IMR-90 (cell line): ENCODE data around the gene CPEB1. TPM values are rescaled to one million over a fixed set of nuclear protein-coding genes. Genes with fewer than 3 reads are reported as not detected.

ENCODE experiments used
- ATAC-seq: fragments of 200-7000 bp; cut with Tn5 transposase; 2 replicates; pipeline ENCODE4 v1.9.1; 2020; ENCODE audit warnings: low read depth, mild to moderate bottlenecking, moderate library complexity
- BruUV-seq: library from RNA; stranded (reverse); fragments of 400-500 nt; replicated peaks from 2 replicates; lab custom pipeline; 2021; lab: Mats Ljungman, UMichigan
- CTCF ChIA-PET: fragments of 300-600 bp; formaldehyde crosslinking; extraction: SDS; loops from one replicate; lab custom pipeline; 2021; ENCODE audit warnings: antibody characterized with exemption; lab: Yijun Ruan, JAX
- POLR2A ChIA-PET: fragments of 300-600 bp; sonication (Branson Sonifier 250); formaldehyde crosslinking; loops from one replicate; lab custom pipeline; 2022; ENCODE audit warnings: antibody characterized with exemption; ENCODE audit not compliant: unreplicated experiment; lab: Charles Lee
- DNase-seq: peaks from one replicate; pipeline ENCODE4 v3.0.0; 2013
- H2AFZ ChIP-seq: replicated peaks from 2 replicates; pipeline ENCODE3; 2013; ENCODE audit warnings: low read length, mild to moderate bottlenecking; ENCODE audit not compliant: poor library complexity
- H2AK5ac ChIP-seq: 2 replicates; pipeline ENCODE4 v1.6.1; 2013; ENCODE audit warnings: low read depth, low read length, inconsistent platforms
- H2AK9ac ChIP-seq: replicated peaks from 2 replicates; pipeline ENCODE3; 2013; ENCODE audit warnings: mild to moderate bottlenecking, low read depth, low read length, moderate library complexity; ENCODE audit not compliant: poor library complexity
- H2BK120ac ChIP-seq: 2 replicates; pipeline ENCODE4 v1.6.1; 2013; ENCODE audit warnings: low read depth, low read length, inconsistent platforms
- H2BK15ac ChIP-seq: 3 replicates; pipeline ENCODE4 v1.6.1; 2013; ENCODE audit warnings: low read depth, low read length, inconsistent platforms
- H2BK20ac ChIP-seq: 2 replicates; pipeline ENCODE4 v1.6.1; 2013; ENCODE audit warnings: low read depth, mild to moderate bottlenecking, inconsistent platforms, low read length, moderate library complexity
- H2BK5ac ChIP-seq: 2 replicates; pipeline ENCODE4 v1.6.1; 2013; ENCODE audit warnings: mild to moderate bottlenecking, low read depth, low read length, inconsistent platforms; ENCODE audit not compliant: poor library complexity, severe bottlenecking
- H3K14ac ChIP-seq: replicated peaks from 2 replicates; pipeline ENCODE4 v1.6.1; 2013; ENCODE audit warnings: low read depth, low read length, inconsistent platforms
- H3K18ac ChIP-seq: 2 replicates; pipeline ENCODE4 v1.6.1; 2013; ENCODE audit warnings: low read depth, low read length, control low read depth
- H3K23ac ChIP-seq: 2 replicates; pipeline ENCODE4 v1.6.1; 2013; ENCODE audit warnings: low read depth, low read length, inconsistent platforms
- H3K27ac ChIP-seq: 2 replicates; pipeline ENCODE4 v1.5.1; 2013; ENCODE audit warnings: mild to moderate bottlenecking, control low read depth, low read length; ENCODE audit not compliant: insufficient read depth
- H3K27me3 ChIP-seq: 2 replicates; pipeline ENCODE4 v1.6.1; 2013; ENCODE audit warnings: low read length; ENCODE audit not compliant: control insufficient read depth, insufficient read depth
- H3K36me3 ChIP-seq: 2 replicates; pipeline ENCODE4 v1.6.1; 2013; ENCODE audit warnings: low read length, mixed read lengths; ENCODE audit not compliant: control insufficient read depth, insufficient read depth
- H3K4ac ChIP-seq: 2 replicates; pipeline ENCODE4 v1.6.1; 2013; ENCODE audit warnings: low read depth, low read length, inconsistent platforms
- H3K4me1 ChIP-seq: 2 replicates; pipeline ENCODE4 v1.6.1; 2013; ENCODE audit warnings: low read length, mixed read lengths; ENCODE audit not compliant: control insufficient read depth, insufficient read depth
- H3K4me2 ChIP-seq: 2 replicates; pipeline ENCODE4 v1.6.1; 2013; ENCODE audit warnings: low read depth, mild to moderate bottlenecking, control low read depth, low read length, moderate library complexity
- H3K4me3 ChIP-seq: 2 replicates; pipeline ENCODE4 v1.5.1; 2013; ENCODE audit warnings: low read depth, mild to moderate bottlenecking, control low read depth, low read length, moderate library complexity; ENCODE audit not compliant: insufficient read depth
- H3K56ac ChIP-seq: 2 replicates; pipeline ENCODE4 v1.6.1; 2013; ENCODE audit warnings: low read length, inconsistent platforms; ENCODE audit not compliant: insufficient read depth; ENCODE audit errors: extremely low read depth
- H3K79me1 ChIP-seq, 2 experiments: 2 replicates each; pipeline ENCODE4 v1.6.1; 2013; ENCODE audit warnings: low read length in 2 of 2, inconsistent platforms in 1 of 2, low read depth in 1 of 2
- H3K9ac ChIP-seq: 2 replicates; pipeline ENCODE4 v1.6.1; 2013; ENCODE audit warnings: low read depth, low read length, control low read depth
- H3K9me1 ChIP-seq: 2 replicates; pipeline ENCODE4 v1.6.1; 2013; ENCODE audit warnings: low read length, inconsistent platforms; ENCODE audit not compliant: insufficient read depth
- H3K9me3 ChIP-seq: 2 replicates; pipeline ENCODE4 v1.6.1; 2013; ENCODE audit warnings: low read length; ENCODE audit not compliant: control insufficient read depth, insufficient read depth
- H4K20me1 ChIP-seq: 2 replicates; pipeline ENCODE4 v1.6.1; 2013; ENCODE audit warnings: low read length, inconsistent platforms; ENCODE audit not compliant: insufficient read depth
- H4K5ac ChIP-seq: 2 replicates; pipeline ENCODE4 v1.6.1; 2013; ENCODE audit warnings: mild to moderate bottlenecking, low read depth, low read length, control low read depth
- H4K8ac ChIP-seq, 2 experiments: 2 replicates each; pipeline ENCODE4 v1.6.1; 2013; ENCODE audit warnings: low read depth in 2 of 2, low read length in 2 of 2, control low read depth in 1 of 2, inconsistent platforms in 1 of 2
- H4K91ac ChIP-seq: 2 replicates; pipeline ENCODE4 v1.6.1; 2013; ENCODE audit warnings: low read depth, low read length, inconsistent platforms; ENCODE audit not compliant: insufficient read depth
- BHLHE40 ChIP-seq: fragments of 150-350 bp; IDR thresholded peaks from 2 replicates; pipeline ENCODE4 v1.6.1; 2016; ENCODE audit warnings: mild to moderate bottlenecking, low read depth, low read length
- CEBPB ChIP-seq: IDR thresholded peaks from 2 replicates; pipeline ENCODE4 v1.6.1; 2012; ENCODE audit warnings: low read depth, low read length, improper control_type of control experiment
- CHD1 ChIP-seq: IDR thresholded peaks from 2 replicates; pipeline ENCODE4 v1.6.1; 2012; ENCODE audit warnings: low read depth, low read length, improper control_type of control experiment
- FOS ChIP-seq: fragments of 150-350 bp; IDR thresholded peaks from 2 replicates; pipeline ENCODE4 v1.6.1; 2016; ENCODE audit warnings: low read depth, low read length
- MAFK ChIP-seq: IDR thresholded peaks from 2 replicates; pipeline ENCODE4 v1.6.1; 2012; ENCODE audit warnings: low read depth, low read length, improper control_type of control experiment
- MAZ ChIP-seq: IDR thresholded peaks from 2 replicates; pipeline ENCODE4 v1.6.1; 2012; ENCODE audit warnings: low read depth, mild to moderate bottlenecking, low read length, improper control_type of control experiment, moderate library complexity, borderline replicate concordance
- MXI1 ChIP-seq: IDR thresholded peaks from 2 replicates; pipeline ENCODE4 v1.6.1; 2012; ENCODE audit warnings: low read depth, mild to moderate bottlenecking, low read length, moderate library complexity, borderline replicate concordance
- NFE2L2 ChIP-seq: fragments of 150-350 bp; IDR thresholded peaks from 2 replicates; pipeline ENCODE4 v1.6.1; 2016; ENCODE audit warnings: low read depth, mild to moderate bottlenecking, low read length
- POLR2A ChIP-seq: IDR thresholded peaks from 2 replicates; pipeline ENCODE4 v1.6.1; 2012; ENCODE audit warnings: mild to moderate bottlenecking, low read depth, low read length
- RCOR1 ChIP-seq: IDR thresholded peaks from 2 replicates; pipeline ENCODE4 v1.6.1; 2012; ENCODE audit warnings: mild to moderate bottlenecking, low read length, improper control_type of control experiment; ENCODE audit not compliant: insufficient replicate concordance
- RFX5 ChIP-seq: IDR thresholded peaks from 2 replicates; pipeline ENCODE4 v1.8.0; 2012; ENCODE audit warnings: low read depth, mild to moderate bottlenecking, low read length, moderate library complexity
- SMC3 ChIP-seq: fragments of 150-350 bp; IDR thresholded peaks from 2 replicates; pipeline ENCODE4 v1.6.1; 2016; ENCODE audit warnings: low read depth, mild to moderate bottlenecking, antibody characterized with exemption, low read length, moderate library complexity
- WGBS, 2 experiments: methylation state at CpG; one replicate each; pipeline versions ENCODE4 v1.1.5 to v1.1.7; 2013; ENCODE audit warnings: missing lambda C conversion rate in 2 of 2; ENCODE audit not compliant: insufficient read length in 1 of 2; ENCODE audit errors: extremely low coverage in 2 of 2; 5-methylcytosine and 5-hydroxymethylcytosine counted together
- dilution Hi-C: fragments of 300-500 bp; cut with HindIII; formaldehyde crosslinking; loops from one replicate; pipeline ENCODE4 v1.14.3; 2018; ENCODE audit warnings: low sequenced_read_pairs; ENCODE audit not compliant: unreplicated experiment
- in situ Hi-C: fragments of 300-500 bp; cut with MboI; formaldehyde crosslinking; loops from 3 replicates; pipeline ENCODE4 v1.14.3; 2019; ENCODE audit warnings: low sequenced_read_pairs, inconsistent platforms, mixed read lengths
- intact Hi-C: fragments of 100-400 bp; cut with micrococcal nuclease; formaldehyde crosslinking; loops from 2 replicates; pipeline ENCODE4 v1.10.0; 2022
- polyA plus RNA-seq, 3 experiments: library from polyadenylated mRNA; depleted of rRNA; stranded (reverse); fragments of >200 nt; gene quantifications; 2 replicates each; pipeline ENCODE4 v1.2.3, GENCODE V29; 2012; ENCODE audit warnings: low replicate concordance in 1 of 3
- total RNA-seq: library from RNA; depleted of rRNA; stranded (reverse); fragments of >200 nt; gene quantifications from 2 replicates; pipeline ENCODE4 v1.2.3, GENCODE V29; 2012
- TF ChIP-seq, protein P1 (sequence below): conservative IDR thresholded peaks from 2 replicates; pipeline ENCODE4 v1.5.1; 2012; ENCODE audit warnings: mild to moderate bottlenecking, low read depth, low read length, improper control_type of control experiment
- TF ChIP-seq, protein P2 (sequence below): fragments of 150-350 bp; IDR thresholded peaks from 2 replicates; pipeline ENCODE4 v1.6.1; 2016; ENCODE audit warnings: low read depth, mild to moderate bottlenecking, low read length, moderate library complexity, borderline replicate concordance

The CPEB1 gene
- total and polyA plus RNA-seq, 2 of the 4 experiments (the other 2 are of a cell fraction) = 8.9 to 12.5 TPM

DNA sequence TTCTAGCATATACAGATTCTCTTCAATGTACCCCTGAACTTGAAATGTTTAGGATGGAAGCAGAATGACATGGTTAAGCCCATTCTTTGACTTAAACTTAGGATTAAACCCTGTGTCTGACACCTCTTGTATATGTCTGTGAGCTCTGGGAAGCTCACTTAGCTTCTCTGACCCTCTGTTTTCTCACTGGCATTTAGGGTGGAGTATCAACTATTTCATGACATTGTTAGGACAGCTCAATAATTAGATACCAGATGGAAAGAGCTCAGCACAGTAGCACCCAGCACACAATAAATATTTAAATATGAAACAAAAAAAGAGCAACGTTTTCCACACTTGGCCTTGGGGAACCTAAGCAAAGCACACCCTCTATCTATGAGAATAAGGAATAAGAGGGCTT, 88.7 kb downstream of the CPEB1 start:
- Histone ChIP-seq H4K91ac (no peak overlapping the region), H3K27ac (no peak overlapping the region), H2BK20ac (no peak overlapping the region), H4K20me1 (no peaks in the 10 kb centered on the region), H3K27me3 (no peaks in the 10 kb centered on the region), H4K5ac (no peak overlapping the region), H3K79me1 (no peaks in the 10 kb centered on the region), H3K4me1 (no peaks in the 10 kb centered on the region), H3K4me3 (no peak overlapping the region), H3K4me2 (no peak overlapping the region), H2BK15ac (no peak overlapping the region), H3K9me1 (no peaks in the 10 kb centered on the region), H2AK5ac (no peak overlapping the region), H3K9ac (no peak overlapping the region), H2AK9ac (no peak overlapping the region), H3K36me3 (no peaks in the 10 kb centered on the region), H2AFZ (no peak overlapping the region), H3K14ac (no peak overlapping the region), H3K4ac (no peak overlapping the region), H2BK120ac (no peak overlapping the region), H3K56ac (no peak overlapping the region), H2BK5ac (no peak overlapping the region), H3K23ac (no peak overlapping the region), H3K18ac (no peak overlapping the region), H3K9me3 (no peaks in the 10 kb centered on the region), H4K8ac (no peak overlapping the region)
- ChIA-PET CTCF (interaction anchor here (0.7 kb wide), 1 partner anchor 9 kb away, joined by 3 read pairs; no protein-coding TSS in a partner anchor), POLR2A (no interaction called here)
- ATAC-seq = no peak
- in situ Hi-C loops = no loop called here
- TF ChIP-seq RCOR1 (no peak), NFE2L2 (no peak), POLR2A (no peak), MAZ (no peak), CEBPB (no peak), MAFK (no peak), FOS (no peak), MXI1 (no peak), BHLHE40 (no peak), SMC3 (no peak), CHD1 (no peak), RFX5 (no peak)
- TF ChIP-seq, protein P1, sequence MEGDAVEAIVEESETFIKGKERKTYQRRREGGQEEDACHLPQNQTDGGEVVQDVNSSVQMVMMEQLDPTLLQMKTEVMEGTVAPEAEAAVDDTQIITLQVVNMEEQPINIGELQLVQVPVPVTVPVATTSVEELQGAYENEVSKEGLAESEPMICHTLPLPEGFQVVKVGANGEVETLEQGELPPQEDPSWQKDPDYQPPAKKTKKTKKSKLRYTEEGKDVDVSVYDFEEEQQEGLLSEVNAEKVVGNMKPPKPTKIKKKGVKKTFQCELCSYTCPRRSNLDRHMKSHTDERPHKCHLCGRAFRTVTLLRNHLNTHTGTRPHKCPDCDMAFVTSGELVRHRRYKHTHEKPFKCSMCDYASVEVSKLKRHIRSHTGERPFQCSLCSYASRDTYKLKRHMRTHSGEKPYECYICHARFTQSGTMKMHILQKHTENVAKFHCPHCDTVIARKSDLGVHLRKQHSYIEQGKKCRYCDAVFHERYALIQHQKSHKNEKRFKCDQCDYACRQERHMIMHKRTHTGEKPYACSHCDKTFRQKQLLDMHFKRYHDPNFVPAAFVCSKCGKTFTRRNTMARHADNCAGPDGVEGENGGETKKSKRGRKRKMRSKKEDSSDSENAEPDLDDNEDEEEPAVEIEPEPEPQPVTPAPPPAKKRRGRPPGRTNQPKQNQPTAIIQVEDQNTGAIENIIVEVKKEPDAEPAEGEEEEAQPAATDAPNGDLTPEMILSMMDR = no peak
- TF ChIP-seq, protein P2, sequence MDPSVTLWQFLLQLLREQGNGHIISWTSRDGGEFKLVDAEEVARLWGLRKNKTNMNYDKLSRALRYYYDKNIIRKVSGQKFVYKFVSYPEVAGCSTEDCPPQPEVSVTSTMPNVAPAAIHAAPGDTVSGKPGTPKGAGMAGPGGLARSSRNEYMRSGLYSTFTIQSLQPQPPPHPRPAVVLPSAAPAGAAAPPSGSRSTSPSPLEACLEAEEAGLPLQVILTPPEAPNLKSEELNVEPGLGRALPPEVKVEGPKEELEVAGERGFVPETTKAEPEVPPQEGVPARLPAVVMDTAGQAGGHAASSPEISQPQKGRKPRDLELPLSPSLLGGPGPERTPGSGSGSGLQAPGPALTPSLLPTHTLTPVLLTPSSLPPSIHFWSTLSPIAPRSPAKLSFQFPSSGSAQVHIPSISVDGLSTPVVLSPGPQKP = no peak
- intact Hi-C loops = no loop called here
- dilution Hi-C loops = no loop called here
- no TSS peak for BruUV-seq
- no CpG with 5 or more reads among the region's 1 CpG for WGBS, 2 experiments
- DNase-seq = no peak
